Stimulated activated memory B cell treated with anti-CD40 and anti-IgM and Interleukin-4, amounts not matched to agents 10 μg/mL and 1 μg/mL and 100 μg/mL, for 72 hours (primary cell): ENCODE results near the gene ERBIN.
"Not testable (repeated sequence)": the region's sequence is repeated elsewhere in the genome, so short reads cannot be mapped to it uniquely, and the experiment has no call there.

ENCODE experiments used
- ATAC-seq: fragments of 150-1000 bp; cut with Tn5 transposase; 2 replicates; pipeline ENCODE4 v1.10.0; 2021
- H3K27ac Mint-ChIP-seq: one replicate; pipeline ENCODE4 v1.8.0; 2022; ENCODE audit warnings: mild to moderate bottlenecking, mixed read lengths
- H3K27me3 Mint-ChIP-seq: one replicate; pipeline ENCODE4 v1.8.0; 2022; ENCODE audit warnings: mixed read lengths
- H3K36me3 Mint-ChIP-seq: one replicate; pipeline ENCODE4 v1.8.0; 2022; ENCODE audit warnings: mixed read lengths
- H3K4me1 Mint-ChIP-seq: one replicate; pipeline ENCODE4 v1.8.0; 2022; ENCODE audit warnings: mixed read lengths
- H3K4me3 Mint-ChIP-seq: one replicate; pipeline ENCODE4 v1.8.0; 2022; ENCODE audit warnings: mild to moderate bottlenecking, moderate library complexity, mixed read lengths
- H3K9me3 Mint-ChIP-seq: one replicate; pipeline ENCODE4 v1.8.0; 2022; ENCODE audit warnings: mixed read lengths

The ERBIN gene

GRCh38 chr5:65926276-65926783 lies at the start of gene ERBIN:
TSS of gene ERBIN (plus strand) at chr5:65926575. CDS start at chr5:65992719, 66,144 bp downstream.
- no peaks in the 10 kb centered on the region for H3K9me3 Mint-ChIP-seq
- H3K4me3 Mint-ChIP-seq, result peak within 1 kb of the TSS; percentile 99
- peaks cover 16% of the 10 kb centered on the region for H3K36me3 Mint-ChIP-seq
- H3K27me3 Mint-ChIP-seq, result no peaks in the 10 kb centered on the region
- H3K4me1 Mint-ChIP-seq, result peaks cover 32% of the 10 kb centered on the region
- peak within 1 kb of the TSS; percentile 98 for H3K27ac Mint-ChIP-seq
- peak; percentile 52 for ATAC-seq

- no peak for ATAC-seq
- Mint-ChIP-seq H3K4me1 (no peaks in the 10 kb centered on the region), H3K27ac (no peak overlapping the region), H3K9me3 (peaks cover 2% of the 10 kb centered on the region), H3K4me3 (no peak overlapping the region), H3K36me3 (peaks cover 5% of the 10 kb centered on the region), H3K27me3 (no peaks in the 10 kb centered on the region)
Observed at GRCh38 chr5:65876970-65877369, 49.4 kb upstream of the ERBIN start.

DNA sequence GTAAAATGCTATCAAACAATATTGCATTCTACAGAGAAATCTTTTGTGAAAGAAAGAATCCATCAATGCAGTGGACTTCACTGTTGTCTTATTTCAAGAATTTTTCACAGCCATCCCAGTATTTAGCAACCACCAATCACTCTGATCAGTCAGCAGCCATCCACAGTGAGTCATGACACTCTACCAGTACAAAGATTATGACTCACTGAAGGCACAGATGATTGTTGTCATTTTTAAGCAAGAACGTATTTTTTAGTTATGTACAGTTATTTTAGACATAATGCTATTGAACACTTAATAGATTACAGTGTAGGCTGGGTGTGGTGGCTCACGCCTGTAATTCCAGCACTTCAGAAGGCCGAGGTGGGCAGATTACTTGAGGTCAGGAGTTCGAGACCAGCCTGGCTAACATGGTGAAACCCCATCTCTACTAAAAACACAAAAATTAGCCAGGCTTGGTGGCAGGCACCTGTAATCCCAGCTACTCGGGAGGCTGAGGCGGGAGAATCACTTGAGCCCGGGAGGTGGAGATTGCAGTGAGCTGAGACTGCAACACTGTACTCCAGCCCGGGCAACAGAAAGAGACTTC lies 46.6 kb upstream of the ERBIN start:
- not testable (repeated sequence) for H3K27ac Mint-ChIP-seq, H3K27me3 Mint-ChIP-seq, ATAC-seq, H3K36me3 Mint-ChIP-seq, H3K4me3 Mint-ChIP-seq, H3K4me1 Mint-ChIP-seq, H3K9me3 Mint-ChIP-seq

- Mint-ChIP-seq H3K27me3 (peaks cover under 1% of the 10 kb centered on the region), H3K36me3 (peaks cover 5% of the 10 kb centered on the region), H3K4me3 (no peak overlapping the region), H3K9me3 (peaks cover 2% of the 10 kb centered on the region), H3K27ac (no peak overlapping the region), H3K4me1 (no peaks in the 10 kb centered on the region)
- ATAC-seq, result no peak
Observed at GRCh38 chr5:65880496-65881072, 45.8 kb upstream of the ERBIN start.

DNA sequence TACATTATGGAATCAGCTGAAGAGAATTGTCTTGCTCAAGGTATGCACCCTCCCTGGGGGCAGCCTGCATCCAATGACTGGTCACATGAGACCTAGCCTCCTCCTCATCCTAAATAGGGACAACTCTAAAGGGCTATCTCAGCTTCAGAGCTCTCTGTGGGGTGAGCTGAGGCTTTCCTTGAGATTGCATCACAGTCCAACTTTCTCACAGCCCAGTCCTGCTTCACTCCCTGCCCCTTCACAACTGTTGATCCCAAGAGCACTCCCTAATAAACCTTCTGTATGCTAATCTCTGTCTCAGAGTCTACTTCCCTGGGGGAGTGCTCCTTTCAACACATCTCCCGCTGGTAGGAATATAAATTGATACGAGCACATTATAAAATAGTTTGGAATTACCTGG lies 44.1 kb upstream of the ERBIN start:
- no peak for ATAC-seq
- H3K9me3 Mint-ChIP-seq, result no peaks in the 10 kb centered on the region
- peaks cover 14% of the 10 kb centered on the region for H3K27me3 Mint-ChIP-seq
- H3K4me1 Mint-ChIP-seq, result no peaks in the 10 kb centered on the region
- H3K36me3 Mint-ChIP-seq, result peaks cover under 1% of the 10 kb centered on the region
- no peak overlapping the region for H3K27ac Mint-ChIP-seq
- no peak overlapping the region for H3K4me3 Mint-ChIP-seq

GRCh38 chr5:65883461-65883860 lies 42.9 kb upstream of the ERBIN start:
- ATAC-seq, result no peak
- Mint-ChIP-seq H3K4me3 (no peak overlapping the region), H3K4me1 (no peaks in the 10 kb centered on the region), H3K36me3 (no peaks in the 10 kb centered on the region), H3K9me3 (no peaks in the 10 kb centered on the region), H3K27me3 (peaks cover 14% of the 10 kb centered on the region), H3K27ac (no peak overlapping the region)

- Mint-ChIP-seq H3K9me3 (no peaks in the 10 kb centered on the region), H3K27me3 (peaks cover 14% of the 10 kb centered on the region), H3K4me1 (no peaks in the 10 kb centered on the region), H3K27ac (no peak overlapping the region), H3K4me3 (no peak overlapping the region), H3K36me3 (no peaks in the 10 kb centered on the region)
- no peak for ATAC-seq
Observed at GRCh38 chr5:65886387-65886786, 40.0 kb upstream of the ERBIN start.

- ATAC-seq, H3K27me3 Mint-ChIP-seq, H3K4me3 Mint-ChIP-seq, H3K4me1 Mint-ChIP-seq, H3K36me3 Mint-ChIP-seq, H3K27ac Mint-ChIP-seq, H3K9me3 Mint-ChIP-seq: not testable (repeated sequence)
Observed at GRCh38 chr5:65892024-65892423, 34.4 kb upstream of the ERBIN start.

DNA sequence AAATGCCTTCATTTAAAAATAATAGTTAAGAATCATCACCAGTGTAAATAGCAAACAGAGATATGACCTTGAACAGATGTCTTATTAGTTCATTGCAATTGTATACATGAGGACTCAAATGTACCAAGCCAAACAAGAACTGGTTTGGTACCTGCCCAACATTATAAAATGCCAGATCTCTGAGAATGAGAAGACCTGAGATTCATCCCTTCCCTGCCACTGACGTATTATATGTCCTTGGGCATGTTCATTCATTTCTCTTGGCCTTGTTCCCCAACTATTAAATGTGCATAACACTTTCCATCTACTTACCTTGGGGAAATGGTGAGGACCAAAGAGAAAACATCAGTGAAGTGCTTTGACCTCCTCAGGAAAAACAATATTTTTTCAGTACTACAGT lies 33.6 kb upstream of the ERBIN start:
- ATAC-seq, result no peak
- no peaks in the 10 kb centered on the region for H3K36me3 Mint-ChIP-seq
- no peaks in the 10 kb centered on the region for H3K27me3 Mint-ChIP-seq
- H3K9me3 Mint-ChIP-seq, result no peaks in the 10 kb centered on the region
- H3K4me1 Mint-ChIP-seq, result no peaks in the 10 kb centered on the region
- H3K4me3 Mint-ChIP-seq, result no peak overlapping the region
- no peak overlapping the region for H3K27ac Mint-ChIP-seq

GRCh38 chr5:65893749-65894430 lies 32.5 kb upstream of the ERBIN start:
- H3K27ac Mint-ChIP-seq, result no peak overlapping the region
- no peaks in the 10 kb centered on the region for H3K4me1 Mint-ChIP-seq
- H3K9me3 Mint-ChIP-seq, result no peaks in the 10 kb centered on the region
- H3K4me3 Mint-ChIP-seq, result no peak overlapping the region
- no peaks in the 10 kb centered on the region for H3K27me3 Mint-ChIP-seq
- H3K36me3 Mint-ChIP-seq, result no peaks in the 10 kb centered on the region
- no peak for ATAC-seq

- Mint-ChIP-seq H3K27me3 (no peaks in the 10 kb centered on the region), H3K9me3 (no peaks in the 10 kb centered on the region), H3K4me1 (no peaks in the 10 kb centered on the region), H3K27ac (no peak overlapping the region), H3K36me3 (no peaks in the 10 kb centered on the region), H3K4me3 (no peak overlapping the region)
- ATAC-seq, result no peak
Observed at GRCh38 chr5:65895891-65896290, 30.5 kb upstream of the ERBIN start.

DNA sequence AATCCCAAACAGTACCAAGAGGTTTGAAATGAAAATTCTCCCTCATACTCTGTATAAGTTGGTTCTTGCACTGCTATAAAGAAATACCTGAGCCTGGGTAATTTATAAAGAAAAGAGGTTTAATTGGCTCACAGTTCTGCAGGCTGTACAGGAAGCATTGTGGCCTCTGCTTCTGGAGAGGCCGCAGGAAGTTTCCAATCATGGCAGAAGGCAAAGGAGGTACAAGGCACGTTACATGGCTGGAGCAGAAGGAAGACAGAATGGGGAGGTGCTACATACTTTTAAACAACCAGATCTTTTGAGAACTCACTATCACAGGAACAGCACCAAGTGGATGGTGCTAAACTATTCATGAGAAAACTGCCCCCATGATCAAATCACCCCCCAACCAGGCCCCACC lies 25.6 kb upstream of the ERBIN start:
- Mint-ChIP-seq H3K27me3 (no peaks in the 10 kb centered on the region), H3K27ac (no peak overlapping the region), H3K9me3 (no peaks in the 10 kb centered on the region), H3K36me3 (no peaks in the 10 kb centered on the region), H3K4me3 (no peak overlapping the region), H3K4me1 (no peaks in the 10 kb centered on the region)
- no peak for ATAC-seq

DNA sequence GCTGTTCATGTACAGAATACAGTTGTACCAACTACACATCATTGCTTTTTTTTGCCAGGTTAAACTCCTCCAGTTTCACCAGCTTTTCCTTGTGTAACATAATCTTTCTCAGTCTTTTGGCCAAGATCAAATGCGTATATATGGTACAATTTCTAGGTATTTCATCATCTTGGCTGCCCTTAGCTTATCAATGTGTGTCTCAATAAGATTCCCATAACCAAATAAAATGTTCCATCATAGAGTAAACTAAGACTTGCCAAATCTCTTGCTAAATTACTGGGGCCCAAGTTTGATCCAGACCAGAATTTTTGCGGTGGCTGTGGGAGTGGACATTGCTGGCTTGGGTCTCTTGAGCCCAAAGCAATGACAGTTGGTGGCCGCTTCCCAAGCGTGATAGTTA lies 24.3 kb upstream of the ERBIN start:
- no peak overlapping the region for H3K27ac Mint-ChIP-seq
- no peaks in the 10 kb centered on the region for H3K36me3 Mint-ChIP-seq
- no peaks in the 10 kb centered on the region for H3K4me1 Mint-ChIP-seq
- H3K4me3 Mint-ChIP-seq, result no peak overlapping the region
- no peaks in the 10 kb centered on the region for H3K27me3 Mint-ChIP-seq
- no peak for ATAC-seq
- H3K9me3 Mint-ChIP-seq, result no peaks in the 10 kb centered on the region

DNA sequence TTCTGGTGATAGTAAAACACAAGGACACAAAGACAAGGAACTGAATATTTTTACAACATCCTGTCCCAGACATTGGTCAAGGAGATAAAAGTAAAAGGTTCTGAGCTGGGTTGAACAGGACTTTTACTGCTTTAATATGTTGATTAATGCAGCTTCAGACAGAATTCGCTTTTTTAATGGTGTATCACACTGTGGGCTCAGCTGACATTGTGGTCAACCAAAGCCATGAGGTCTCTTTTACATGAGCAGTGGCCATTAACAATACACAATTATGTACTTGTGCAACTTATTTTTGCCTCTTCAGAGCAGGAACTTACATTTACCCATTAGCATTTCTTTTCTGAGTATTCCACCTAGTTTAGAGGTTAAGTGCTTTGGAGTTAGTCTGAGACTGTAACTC lies 22.8 kb upstream of the ERBIN start:
- no peak overlapping the region for H3K27ac Mint-ChIP-seq
- H3K36me3 Mint-ChIP-seq, result no peaks in the 10 kb centered on the region
- no peaks in the 10 kb centered on the region for H3K9me3 Mint-ChIP-seq
- no peak for ATAC-seq
- H3K27me3 Mint-ChIP-seq, result no peaks in the 10 kb centered on the region
- no peaks in the 10 kb centered on the region for H3K4me1 Mint-ChIP-seq
- H3K4me3 Mint-ChIP-seq, result no peak overlapping the region

DNA sequence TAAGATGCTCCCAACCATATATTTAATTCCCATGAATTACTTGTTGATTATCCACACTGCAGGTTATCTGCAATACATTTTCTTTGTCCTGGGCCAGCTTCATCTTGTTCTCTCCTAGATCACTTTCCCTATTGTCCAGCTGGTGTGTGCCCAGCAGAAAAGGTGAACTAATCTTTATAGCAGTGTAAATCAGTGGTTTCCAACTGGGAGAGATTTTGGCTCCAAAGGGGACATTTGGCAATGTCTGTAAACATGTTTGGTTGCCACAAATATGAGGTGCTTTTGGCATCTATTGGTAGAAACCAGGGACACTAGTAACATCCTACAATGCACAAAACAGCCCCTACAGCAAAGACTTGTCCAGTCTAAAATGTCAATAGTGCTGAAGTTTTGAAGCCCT lies 20.1 kb upstream of the ERBIN start:
- Mint-ChIP-seq H3K9me3 (no peaks in the 10 kb centered on the region), H3K4me1 (no peaks in the 10 kb centered on the region), H3K4me3 (no peak overlapping the region), H3K27me3 (no peaks in the 10 kb centered on the region), H3K27ac (no peak overlapping the region), H3K36me3 (no peaks in the 10 kb centered on the region)
- ATAC-seq, result no peak

GRCh38 chr5:65907135-65907534 lies 19.2 kb upstream of the ERBIN start:
- H3K27me3 Mint-ChIP-seq, result no peaks in the 10 kb centered on the region
- no peak for ATAC-seq
- H3K27ac Mint-ChIP-seq, result no peak overlapping the region
- H3K4me3 Mint-ChIP-seq, result no peak overlapping the region
- H3K9me3 Mint-ChIP-seq, result no peaks in the 10 kb centered on the region
- no peaks in the 10 kb centered on the region for H3K4me1 Mint-ChIP-seq
- no peaks in the 10 kb centered on the region for H3K36me3 Mint-ChIP-seq
